ENCODE results near the gene PLA2G5.

DNA sequence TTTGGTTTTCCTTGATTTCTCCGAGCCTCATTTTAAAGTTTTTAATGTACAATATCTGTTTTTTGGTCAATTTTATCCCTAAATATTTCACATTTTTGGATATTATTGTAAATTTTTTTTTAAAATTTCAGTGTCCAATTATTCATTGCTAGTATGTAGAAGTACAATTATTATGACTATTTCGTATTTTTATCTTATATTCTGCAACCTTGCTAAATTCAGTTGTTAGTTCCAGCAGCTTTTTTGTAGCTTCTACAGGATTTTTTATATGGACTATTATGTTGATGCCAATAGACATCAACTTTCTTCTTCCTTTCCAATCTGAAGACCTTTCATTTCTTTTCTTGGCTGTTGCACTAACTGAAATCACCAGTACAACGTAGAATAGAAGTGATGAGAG, 65.0 kb downstream of the PLA2G5 start:
- TF ChIP-seq, protein P1, sequence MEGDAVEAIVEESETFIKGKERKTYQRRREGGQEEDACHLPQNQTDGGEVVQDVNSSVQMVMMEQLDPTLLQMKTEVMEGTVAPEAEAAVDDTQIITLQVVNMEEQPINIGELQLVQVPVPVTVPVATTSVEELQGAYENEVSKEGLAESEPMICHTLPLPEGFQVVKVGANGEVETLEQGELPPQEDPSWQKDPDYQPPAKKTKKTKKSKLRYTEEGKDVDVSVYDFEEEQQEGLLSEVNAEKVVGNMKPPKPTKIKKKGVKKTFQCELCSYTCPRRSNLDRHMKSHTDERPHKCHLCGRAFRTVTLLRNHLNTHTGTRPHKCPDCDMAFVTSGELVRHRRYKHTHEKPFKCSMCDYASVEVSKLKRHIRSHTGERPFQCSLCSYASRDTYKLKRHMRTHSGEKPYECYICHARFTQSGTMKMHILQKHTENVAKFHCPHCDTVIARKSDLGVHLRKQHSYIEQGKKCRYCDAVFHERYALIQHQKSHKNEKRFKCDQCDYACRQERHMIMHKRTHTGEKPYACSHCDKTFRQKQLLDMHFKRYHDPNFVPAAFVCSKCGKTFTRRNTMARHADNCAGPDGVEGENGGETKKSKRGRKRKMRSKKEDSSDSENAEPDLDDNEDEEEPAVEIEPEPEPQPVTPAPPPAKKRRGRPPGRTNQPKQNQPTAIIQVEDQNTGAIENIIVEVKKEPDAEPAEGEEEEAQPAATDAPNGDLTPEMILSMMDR (IDR thresholded peaks at IDR 0.05), result no peak
- TF ChIP-seq POLR2A (IDR thresholded peaks at IDR 0.05), result no peak
